ENCODE measurements around the gene MTLN. TPM values are rescaled to one million over a fixed set of nuclear protein-coding genes. Genes with fewer than 3 reads are reported as not detected.
A peak's percentile ranks its signal among the peaks of the same experiment; 100 is the strongest.
"Not testable (repeated sequence)": the region's sequence is repeated elsewhere in the genome, so short reads cannot be mapped to it uniquely, and the experiment has no call there.

Gene MTLN
- total RNA-seq, 1 experiment from 2014 or later: 155 TPM

GRCh38 chr2:110204408-110205385 is 7.7 kb downstream of the MTLN start, which contains the start of gene NPHP1:
NPHP1 (minus strand) TSS chr2:110205013; CDS start chr2:110204968, 45 bp downstream.
- peak; percentile 79 for DNase-seq (ENCODE audit: low spot score)

GRCh38 chr2:110198016-110198415 is 14.3 kb downstream of the MTLN start:
- no peak for DNase-seq (ENCODE audit: low spot score)

GRCh38 chr2:110197452-110197851 is 14.9 kb downstream of the MTLN start:
- no peak for DNase-seq (ENCODE audit: low spot score)

- DNase-seq (ENCODE audit: low spot score): not testable (repeated sequence)
Measured at GRCh38 chr2:110190169-110190568, 22.2 kb downstream of the MTLN start.

DNA sequence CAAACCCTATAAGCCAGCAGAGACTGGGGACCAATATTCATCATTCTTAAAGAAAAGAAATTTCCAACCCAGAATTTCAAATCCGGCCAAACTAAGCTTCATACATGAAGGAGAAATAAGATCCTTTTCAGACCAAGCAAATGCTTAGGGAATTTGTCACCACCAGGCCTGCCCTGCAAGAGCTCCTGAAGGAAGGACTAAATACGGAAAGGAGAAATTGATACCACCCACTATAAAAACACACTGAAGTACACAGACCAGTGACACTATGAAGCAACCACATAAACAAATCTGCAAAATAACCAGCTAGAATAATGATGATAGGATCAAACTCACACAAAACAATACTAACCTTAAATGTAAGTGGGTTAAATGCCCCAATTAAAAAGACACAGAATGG is 29.9 kb downstream of the MTLN start:
- DNase-seq (ENCODE audit: low spot score): no peak

DNA sequence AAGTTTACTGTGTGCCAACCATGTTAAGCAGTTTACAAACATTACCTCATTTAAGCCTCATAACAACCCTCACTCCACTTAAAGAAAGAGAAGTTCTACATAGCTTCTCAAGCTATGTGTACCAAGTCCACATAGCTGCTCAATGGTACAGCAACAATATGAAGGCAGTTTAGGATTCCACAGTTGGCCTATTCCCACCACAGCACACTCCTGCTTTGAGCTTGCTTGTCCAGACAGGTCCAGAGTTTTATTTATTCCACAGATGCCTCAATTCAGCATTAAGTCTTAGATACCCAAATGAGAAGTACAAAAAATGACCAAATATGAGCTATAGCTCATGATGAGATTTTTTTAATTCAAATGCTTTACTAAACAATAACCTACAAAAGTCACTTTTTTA is 32.3 kb downstream of the MTLN start:
- no peak for DNase-seq (ENCODE audit: low spot score)

DNA sequence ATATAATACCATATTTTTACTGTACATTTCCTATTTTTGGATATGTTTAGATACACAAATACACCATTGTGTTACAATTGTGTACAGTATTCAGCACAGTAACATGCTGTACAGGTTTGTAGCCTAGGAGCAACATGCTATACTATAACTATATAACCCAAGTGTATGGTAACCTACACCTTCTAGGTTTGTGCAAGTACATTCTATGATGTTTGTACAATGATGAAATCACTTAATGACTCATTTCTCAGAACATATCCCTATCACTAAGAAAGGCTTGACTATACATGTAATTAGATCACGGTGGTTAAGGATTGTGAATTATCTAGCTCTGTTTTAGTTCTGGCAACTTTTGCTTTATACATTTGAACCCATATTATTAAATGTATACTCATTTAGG is 38.8 kb downstream of the MTLN start:
- DNase-seq (ENCODE audit: low spot score): peak; percentile 23

DNA sequence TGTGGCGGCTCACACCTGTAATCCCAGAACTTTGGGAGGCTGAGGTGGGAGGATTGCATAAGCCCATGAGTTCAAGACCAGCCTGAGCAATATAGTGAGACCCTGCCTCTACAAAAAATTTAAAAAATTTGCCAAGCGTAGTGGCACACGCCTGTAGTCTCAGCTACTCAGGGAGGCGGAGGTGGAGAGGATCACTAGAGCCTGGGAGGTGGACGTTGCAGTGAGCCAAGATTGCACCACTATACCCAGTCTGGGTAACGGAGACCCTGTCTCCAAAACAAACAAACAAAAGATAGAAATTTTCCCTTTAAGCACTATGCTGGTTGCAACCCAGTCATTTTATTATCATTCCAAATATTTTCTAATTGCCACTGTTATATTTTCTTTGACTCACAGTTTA is 39.8 kb downstream of the MTLN start:
- no peak for DNase-seq (ENCODE audit: low spot score)

GRCh38 chr2:110170102-110170501 is 42.2 kb downstream of the MTLN start:
- no peak for DNase-seq (ENCODE audit: low spot score)

- DNase-seq (ENCODE audit: low spot score): no peak
Measured at GRCh38 chr2:110167326-110168000, 44.9 kb downstream of the MTLN start.

- no peak for DNase-seq (ENCODE audit: low spot score)
Measured at GRCh38 chr2:110166266-110166665, 46.1 kb downstream of the MTLN start.

Other genes with a start within 250 kb of the MTLN start
- gene MALL, start 96.7 kb downstream of the MTLN start, total RNA-seq (2014; rRNA removed; shearing (Covaris generic)): 184 and 298 TPM in 2 replicates
- 17.4 and 25.7 TPM in 2 replicates for gene NPHP1, start 7.5 kb downstream of the MTLN start, total RNA-seq (2014; rRNA removed; shearing (Covaris generic))

Measured in A172 (cell line).